AG09319 (cell line): Measurements from ENCODE around the gene C2CD2L.

Source experiments
- DNase-seq: peaks from one replicate; pipeline ENCODE4 v3.0.0-alpha.2; 2010; ENCODE audit warnings: low read depth; ENCODE audit errors: extremely low read depth
- CTCF ChIP-seq: IDR thresholded peaks from 2 replicates; pipeline ENCODE4 v1.5.1; 2011; ENCODE audit warnings: low read depth, mild to moderate bottlenecking, inconsistent platforms, low read length, moderate library complexity

The C2CD2L gene

GRCh38 chr11:119107538-119108145 lies 498 bp downstream of the C2CD2L start:
- no peak for DNase-seq
- TF ChIP-seq CTCF: no peak

- no peak for TF ChIP-seq CTCF
- DNase-seq: no peak
Measured at GRCh38 chr11:119108146-119108856, 1.2 kb downstream of the C2CD2L start.

DNA sequence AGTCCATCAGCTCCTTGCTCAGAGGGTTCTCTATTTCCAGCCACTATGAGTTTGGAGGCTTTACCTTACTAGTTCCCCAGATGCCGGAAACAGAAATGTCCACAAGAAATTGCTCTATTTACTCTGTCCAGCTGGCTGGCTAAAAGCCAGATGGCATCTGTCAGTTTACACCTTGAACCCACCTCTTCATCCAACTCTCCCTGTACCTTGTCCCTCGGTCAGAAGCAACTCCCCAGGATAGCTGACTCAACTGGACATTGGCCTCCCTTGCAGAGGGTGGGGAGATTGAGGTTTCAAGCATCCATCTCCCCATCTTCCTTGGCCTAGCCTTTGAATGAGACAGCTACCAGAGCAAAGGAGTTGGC lies 1.7 kb downstream of the C2CD2L start:
- DNase-seq: no peak
- TF ChIP-seq CTCF: no peak

- TF ChIP-seq CTCF: no peak
- DNase-seq: no peak
Measured at GRCh38 chr11:119109843-119110242, 2.7 kb downstream of the C2CD2L start.

- DNase-seq: no peak
Measured at GRCh38 chr11:119110439-119110838, 3.3 kb downstream of the C2CD2L start.

GRCh38 chr11:119111361-119111925 lies 4.3 kb downstream of the C2CD2L start:
- no peak for TF ChIP-seq CTCF
- no peak for DNase-seq

More at GRCh38 chr11:119110439-119110838, 3.3 kb downstream of the C2CD2L start:
- TF ChIP-seq CTCF: no peak

DNA sequence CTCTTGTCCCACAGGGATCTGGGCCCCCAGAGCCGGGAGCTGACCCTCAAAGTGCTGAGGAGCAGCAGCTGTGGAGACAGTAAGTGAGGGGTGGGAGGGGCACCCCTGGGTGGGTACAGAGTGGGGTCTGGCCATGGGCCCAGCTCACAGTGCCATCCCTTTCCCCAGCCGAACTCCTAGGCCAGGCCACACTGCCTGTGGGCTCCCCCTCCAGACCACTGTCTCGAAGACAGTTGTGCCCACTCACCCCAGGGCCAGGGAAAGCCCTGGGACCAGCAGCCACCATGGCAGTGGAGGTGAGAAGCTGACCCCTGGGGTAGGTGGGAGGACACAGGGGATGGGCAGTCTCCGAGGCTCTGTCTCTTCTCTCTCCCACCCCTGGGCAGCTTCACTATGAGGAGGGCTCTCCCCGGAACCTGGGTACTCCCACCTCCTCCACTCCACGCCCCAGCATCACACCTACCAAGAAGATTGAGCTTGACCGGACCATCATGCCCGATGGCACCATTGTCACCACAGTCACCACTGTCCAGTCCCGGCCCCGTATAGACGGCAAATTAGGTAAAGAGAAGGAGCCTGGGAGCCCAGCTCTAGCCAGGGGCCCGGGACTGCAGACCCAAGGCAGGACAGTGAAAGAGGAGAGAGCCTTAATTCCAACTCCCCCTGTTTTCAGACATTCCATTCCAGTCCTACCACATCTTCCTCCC lies 5.3 kb downstream of the C2CD2L start:
- TF ChIP-seq CTCF: no peak
- no peak for DNase-seq
